Measurements from ENCODE around the gene ASPG. TPM values are rescaled to one million over a fixed set of nuclear protein-coding genes. Genes with fewer than 3 reads are reported as not detected.

Gene ASPG
- total RNA-seq, 1 donor from 2014 or later = 1.2 TPM

- peak; percentile 5 for DNase-seq (ENCODE audit: low spot score)
- peaks cover 14% of the 10 kb centered on the region for H3K27me3 Mint-ChIP-seq (ENCODE audit: unreplicated experiment)
- H3K4me1 Mint-ChIP-seq (ENCODE audit: unreplicated experiment) = peaks cover 2% of the 10 kb centered on the region
- H3K27ac Mint-ChIP-seq (ENCODE audit: unreplicated experiment) = no peak overlapping the region
- H3K36me3 Mint-ChIP-seq (ENCODE audit: low read depth, unreplicated experiment) = peaks cover 3% of the 10 kb centered on the region
- no peak for TF ChIP-seq CTCF (IDR thresholded peaks at IDR 0.05; ENCODE audit: unreplicated experiment)
- H3K9me3 Mint-ChIP-seq (ENCODE audit: unreplicated experiment) = no peaks in the 10 kb centered on the region
- H3K4me3 Mint-ChIP-seq (ENCODE audit: unreplicated experiment) = no peak overlapping the region
These were observed 2.0 kb downstream of the ASPG start for GRCh38 chr14:104087505-104087904.

- TF ChIP-seq CTCF (IDR thresholded peaks at IDR 0.05; ENCODE audit: unreplicated experiment) = no peak
- Mint-ChIP-seq H3K27me3 (ENCODE audit: unreplicated experiment) (peaks cover 9% of the 10 kb centered on the region), H3K27ac (ENCODE audit: unreplicated experiment) (no peak overlapping the region), H3K4me3 (ENCODE audit: unreplicated experiment) (no peak overlapping the region), H3K4me1 (ENCODE audit: unreplicated experiment) (peaks cover 2% of the 10 kb centered on the region), H3K9me3 (ENCODE audit: unreplicated experiment) (no peaks in the 10 kb centered on the region), H3K36me3 (ENCODE audit: low read depth, unreplicated experiment) (peaks cover 3% of the 10 kb centered on the region)
- DNase-seq (ENCODE audit: low spot score) = no peak
These were observed 2.7 kb downstream of the ASPG start for GRCh38 chr14:104087981-104088850.

GRCh38 chr14:104090071-104090748, 4.7 kb downstream of the ASPG start:
- Mint-ChIP-seq H3K27me3 (ENCODE audit: unreplicated experiment) (peaks cover 5% of the 10 kb centered on the region), H3K27ac (ENCODE audit: unreplicated experiment) (no peak overlapping the region), H3K9me3 (ENCODE audit: unreplicated experiment) (no peaks in the 10 kb centered on the region), H3K36me3 (ENCODE audit: low read depth, unreplicated experiment) (no peaks in the 10 kb centered on the region), H3K4me3 (ENCODE audit: unreplicated experiment) (no peak overlapping the region), H3K4me1 (ENCODE audit: unreplicated experiment) (no peaks in the 10 kb centered on the region)
- no peak for TF ChIP-seq CTCF (IDR thresholded peaks at IDR 0.05; ENCODE audit: unreplicated experiment)
- DNase-seq (ENCODE audit: low spot score) = no peak

- no peak for TF ChIP-seq CTCF (IDR thresholded peaks at IDR 0.05; ENCODE audit: unreplicated experiment)
- no peak overlapping the region for H3K27ac Mint-ChIP-seq (ENCODE audit: unreplicated experiment)
- H3K4me1 Mint-ChIP-seq (ENCODE audit: unreplicated experiment) = no peaks in the 10 kb centered on the region
- no peak for DNase-seq (ENCODE audit: low spot score)
- no peaks in the 10 kb centered on the region for H3K36me3 Mint-ChIP-seq (ENCODE audit: low read depth, unreplicated experiment)
- peaks cover 5% of the 10 kb centered on the region for H3K27me3 Mint-ChIP-seq (ENCODE audit: unreplicated experiment)
- no peak overlapping the region for H3K4me3 Mint-ChIP-seq (ENCODE audit: unreplicated experiment)
- no peaks in the 10 kb centered on the region for H3K9me3 Mint-ChIP-seq (ENCODE audit: unreplicated experiment)
These were observed 5.8 kb downstream of the ASPG start for GRCh38 chr14:104091061-104091926.

Measured in endothelial cell (in vitro differentiated cells).